Spleen (tissue), 11 donors: ENCODE measurements around the gene EXOC4. TPM values are rescaled to one million over a fixed set of nuclear protein-coding genes. Genes with fewer than 3 reads are reported as not detected.

ENCODE experiments used
- DNase-seq: peaks from one replicate; pipeline ENCODE4 v3.0.0-alpha.2; 2020
- H3K27ac ChIP-seq, 8 donors: fragments of 200-600 bp; sonication (generic) in 7 of 8; 1 replicate in 4 of 8; 2 replicates in 4 of 8; pipeline versions ENCODE4 v1.5.0 to v1.8.0; 2016 to 2021; ENCODE audit warnings: inconsistent platforms in 4 of 8, mild to moderate bottlenecking in 4 of 8, moderate library complexity in 1 of 8
- H3K27me3 ChIP-seq, 7 donors: fragments of 200-600 bp; sonication (generic) in 6 of 7; replicated peaks in 1 of 7; 1 replicate in 4 of 7; 2 replicates in 3 of 7; pipeline versions ENCODE4 v1.5.0 to v1.8.0; 2016 to 2021; ENCODE audit warnings: inconsistent platforms in 3 of 7, mild to moderate bottlenecking in 1 of 7
- H3K36me3 ChIP-seq, 6 donors: fragments of 200-600 bp; sonication (generic) in 5 of 6; 1 replicate in 4 of 6; 2 replicates in 2 of 6; pipeline versions ENCODE4 v1.5.0 to v1.8.0; 2016 to 2021; ENCODE audit warnings: inconsistent platforms in 2 of 6
- H3K4me1 ChIP-seq, 6 donors: fragments of 200-600 bp; sonication (generic) in 5 of 6; 1 replicate in 3 of 6; 2 replicates in 3 of 6; pipeline versions ENCODE4 v1.5.0 to v1.8.0; 2016 to 2021; ENCODE audit warnings: inconsistent platforms in 3 of 6
- H3K4me3 ChIP-seq, 8 donors: fragments of 200-600 bp; sonication (generic) in 7 of 8; 1 replicate in 4 of 8; 2 replicates in 4 of 8; pipeline versions ENCODE4 v1.5.0 to v1.8.0; 2016 to 2021; ENCODE audit warnings: inconsistent platforms in 4 of 8, mild to moderate bottlenecking in 4 of 8, moderate library complexity in 2 of 8
- H3K9me3 ChIP-seq, 8 donors: fragments of 200-600 bp; sonication (generic) in 7 of 8; 1 replicate in 4 of 8; 2 replicates in 4 of 8; pipeline versions ENCODE4 v1.5.0 to v1.8.0; 2016 to 2021; ENCODE audit warnings: inconsistent platforms in 4 of 8
- CTCF ChIP-seq, 11 experiments: fragments of 200-600 bp in 7 of 11; fragments of 450-650 bp in 4 of 11; sonication (generic) in 4 of 11; IDR thresholded peaks in 8 of 11; conservative IDR thresholded peaks in 3 of 11; 1 replicate in 7 of 11; 2 replicates in 4 of 11; pipeline versions ENCODE4 v1.4.0 to v1.8.0; 2016 to 2021; ENCODE audit warnings: antibody characterized with exemption in 11 of 11, inconsistent platforms in 4 of 11, mild to moderate bottlenecking in 1 of 11
- POLR2A ChIP-seq, 3 donors: fragments of 450-650 bp; IDR thresholded peaks; one replicate each; pipeline ENCODE4 v1.5.1; 2017; ENCODE audit warnings: antibody characterized with exemption in 3 of 3, mild to moderate bottlenecking in 1 of 3
- POLR2AphosphoS5 ChIP-seq, 3 donors: sonication (generic); formaldehyde crosslinking; IDR thresholded peaks; one replicate each; pipeline ENCODE4 v1.5.1; 2017; ENCODE audit warnings: antibody characterized with exemption in 3 of 3
- WGBS, 5 donors: extraction: QIAGEN DNeasy Blood & Tissue Kit in 3 of 5; methylation state at CpG; one replicate each; pipeline versions ENCODE4 v1.1.5 to v1.1.7; 2013 to 2018; 5-methylcytosine and 5-hydroxymethylcytosine counted together
- intact Hi-C: fragments of 100-400 bp; cut with DNase I; formaldehyde crosslinking; loops from one replicate; pipeline ENCODE4 v1.15.0; 2023; ENCODE audit warnings: low total_unique reads
- polyA plus RNA-seq, 3 donors: library from polyadenylated mRNA; stranded (reverse); fragments of 200-250 nt; gene quantifications; one replicate each; pipeline ENCODE4 v1.2.1, GENCODE V29; 2013
- total RNA-seq, 7 donors: library from RNA; depleted of rRNA in 3 of 7; stranded (reverse); fragments of >200 nt in 3 of 7; fragmentation: NEBNext Ultra II Directional in 4 of 7; extraction: Animal tissue kit (Norgen Biotek cat#: 25700) in 4 of 7; gene quantifications; one replicate each; pipeline versions ENCODE4 v1.1.0 to v1.2.1, GENCODE V29; 2016 to 2021
- donor health status: healthy with polysubstance abuse.
- donor health status: DM: no; HTN: no; CAD: no; lungs with moderate emphysema.
- donor health status: DM: no; HTN: no; CAD: no.
- donor health status: Bipolar disorder and iron deficiency.
- donor health status: healthy.
- donor health status: DM: no; HTN: no; CAD: no.
- donor health status: DM: yes; HTN: yes; CAD: no.

EXOC4 gene
- total and polyA plus RNA-seq, 10 donors: 14.1 to 138 (median 102) TPM

GRCh38 chr7:133502972-133503371 lies 250.1 kb downstream of the EXOC4 start:
- 95 to 100% (median 97%) methylated on average over 1 of the region's 1 CpG for WGBS, 5 donors
- no peak for DNase-seq
- Histone ChIP-seq H3K27ac (no peak overlapping the region), H3K27me3 (no peaks in the 10 kb centered on the region), H3K36me3 (no peaks in the 10 kb centered on the region), H3K4me1 (peaks cover 0 to 12% (median 2%) of the 10 kb centered on the region in 6 donors), H3K4me3 (no peak overlapping the region), H3K9me3 (no peaks in the 10 kb centered on the region)
- TF ChIP-seq POLR2A (IDR thresholded peaks at IDR 0.05): no peak
- no peak for TF ChIP-seq CTCF (IDR thresholded peaks at IDR 0.05 in 8 of 11, conservative IDR thresholded peaks at IDR 0.05 in 3 of 11)
- no peak for TF ChIP-seq POLR2AphosphoS5 (IDR thresholded peaks at IDR 0.05)
- intact Hi-C loops: no loop called here

GRCh38 chr7:133504825-133505224 lies 251.9 kb downstream of the EXOC4 start:
- Histone ChIP-seq H3K9me3 (no peaks in the 10 kb centered on the region), H3K4me3 (no peak overlapping the region), H3K36me3 (no peaks in the 10 kb centered on the region), H3K27me3 (no peaks in the 10 kb centered on the region), H3K4me1 (peaks cover 0 to 12% (median 2%) of the 10 kb centered on the region in 6 donors), H3K27ac (no peak overlapping the region)
- DNase-seq: no peak
- WGBS, 5 donors: 91 to 96% (median 94%) methylated on average over 3 of the region's 3 CpGs
- intact Hi-C loops: no loop called here
- no peak for TF ChIP-seq POLR2AphosphoS5 (IDR thresholded peaks at IDR 0.05)
- TF ChIP-seq POLR2A (IDR thresholded peaks at IDR 0.05): no peak
- no peak for TF ChIP-seq CTCF (IDR thresholded peaks at IDR 0.05 in 8 of 11, conservative IDR thresholded peaks at IDR 0.05 in 3 of 11)

GRCh38 chr7:133509822-133510221 lies 256.9 kb downstream of the EXOC4 start:
- no peaks in the 10 kb centered on the region for H3K4me1 ChIP-seq
- no peak overlapping the region for H3K27ac ChIP-seq
- DNase-seq: no peak
- peaks cover 0 to 4% (median 0%) of the 10 kb centered on the region in 8 donors for H3K9me3 ChIP-seq
- no peaks in the 10 kb centered on the region for H3K36me3 ChIP-seq
- TF ChIP-seq POLR2A (IDR thresholded peaks at IDR 0.05) (no peak), POLR2AphosphoS5 (IDR thresholded peaks at IDR 0.05) (no peak), CTCF (IDR thresholded peaks at IDR 0.05 in 8 of 11, conservative IDR thresholded peaks at IDR 0.05 in 3 of 11) (no peak)
- 97 to 99% (median 98%) methylated on average over 5 of the region's 5 CpGs for WGBS, 5 donors
- intact Hi-C loops: no loop called here
- no peaks in the 10 kb centered on the region for H3K27me3 ChIP-seq
- H3K4me3 ChIP-seq: no peak overlapping the region

- intact Hi-C loops: no loop called here
- Histone ChIP-seq H3K27ac (no peak overlapping the region), H3K27me3 (no peaks in the 10 kb centered on the region), H3K4me3 (no peak overlapping the region), H3K4me1 (no peaks in the 10 kb centered on the region), H3K9me3 (peaks cover 0 to 4% (median 0%) of the 10 kb centered on the region in 8 donors), H3K36me3 (no peaks in the 10 kb centered on the region)
- no peak for TF ChIP-seq POLR2AphosphoS5 (IDR thresholded peaks at IDR 0.05)
- no peak for TF ChIP-seq POLR2A (IDR thresholded peaks at IDR 0.05)
- no peak for TF ChIP-seq CTCF (IDR thresholded peaks at IDR 0.05 in 8 of 11, conservative IDR thresholded peaks at IDR 0.05 in 3 of 11)
- no peak for DNase-seq
- WGBS, 5 donors: 76 to 95% (median 91%) methylated on average over 4 of the region's 4 CpGs
Observed at GRCh38 chr7:133510326-133511055, 257.6 kb downstream of the EXOC4 start.
